ENCODE results near the gene SYDE1.
"Not testable (repeated sequence)": the region's sequence is repeated elsewhere in the genome, so short reads cannot be mapped to it uniquely, and the experiment has no call there.

- TF ChIP-seq CTCF (conservative IDR thresholded peaks at IDR 0.05; ENCODE audit: low read depth, low read length); RAD21 (IDR thresholded peaks at IDR 0.05; ENCODE audit: low read length): not testable (repeated sequence)
These were observed 27.2 kb upstream of the SYDE1 start for GRCh38 chr19:15080002-15080401.

Measured in IMR-90 (cell line).